HG02759 (cell line): ENCODE measurements around the gene CNOT9.

ENCODE experiments used
- ATAC-seq: cut with Tn5 transposase; IDR thresholded peaks from one replicate; pipeline ENCODE4 v1.9.1; 2021; ENCODE audit warnings: mild to moderate bottlenecking, moderate library complexity; ENCODE audit not compliant: unreplicated experiment

The CNOT9 gene

DNA sequence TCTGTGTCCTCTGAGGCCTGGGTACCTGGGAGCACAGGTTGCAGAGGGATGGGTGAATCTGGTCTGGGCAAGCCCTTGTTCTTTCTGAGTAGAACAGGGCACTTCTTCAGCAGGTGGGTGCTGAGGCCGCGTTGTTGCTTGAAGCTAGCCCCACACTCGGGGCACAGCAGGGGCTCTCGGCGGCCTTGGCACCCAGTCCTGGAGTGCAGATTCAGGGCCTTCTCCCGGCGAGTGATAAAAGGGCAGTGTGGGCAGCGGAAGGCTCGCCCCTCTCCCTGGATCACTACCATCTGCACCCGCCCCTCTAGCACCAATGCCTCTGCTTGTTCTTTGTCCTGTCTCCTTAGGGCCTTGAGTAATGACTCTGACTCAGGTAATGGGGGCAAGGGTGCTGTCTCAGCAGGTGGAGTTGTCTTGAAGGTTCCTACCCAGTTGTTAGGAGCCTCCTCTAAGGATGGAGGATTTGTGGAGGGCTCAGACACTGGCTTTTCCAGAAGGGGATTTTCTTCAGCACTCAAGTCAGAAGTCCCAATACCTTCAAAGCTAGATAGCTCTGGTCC lies 75.2 kb downstream of the CNOT9 start:
- no peak for ATAC-seq

DNA sequence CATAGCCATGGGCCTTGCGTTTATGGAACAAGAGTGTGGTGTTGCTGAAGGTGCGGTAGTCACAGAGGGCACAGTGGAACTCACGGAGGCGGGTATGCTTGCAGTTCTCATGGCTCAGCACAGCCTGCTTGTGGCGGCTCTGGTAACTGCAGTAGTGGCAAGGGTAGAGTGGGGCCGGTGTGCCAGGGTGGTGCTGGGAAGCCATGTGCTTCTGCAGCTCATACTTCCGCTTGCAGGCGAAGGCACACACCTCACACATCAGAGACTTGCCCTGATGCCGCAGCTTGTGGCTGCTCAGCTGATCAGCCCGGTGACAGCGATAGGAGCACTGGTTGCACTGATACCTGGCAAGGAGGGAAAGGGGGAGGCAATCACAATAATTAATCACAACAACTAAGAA lies 76.1 kb downstream of the CNOT9 start:
- ATAC-seq, result no peak

DNA sequence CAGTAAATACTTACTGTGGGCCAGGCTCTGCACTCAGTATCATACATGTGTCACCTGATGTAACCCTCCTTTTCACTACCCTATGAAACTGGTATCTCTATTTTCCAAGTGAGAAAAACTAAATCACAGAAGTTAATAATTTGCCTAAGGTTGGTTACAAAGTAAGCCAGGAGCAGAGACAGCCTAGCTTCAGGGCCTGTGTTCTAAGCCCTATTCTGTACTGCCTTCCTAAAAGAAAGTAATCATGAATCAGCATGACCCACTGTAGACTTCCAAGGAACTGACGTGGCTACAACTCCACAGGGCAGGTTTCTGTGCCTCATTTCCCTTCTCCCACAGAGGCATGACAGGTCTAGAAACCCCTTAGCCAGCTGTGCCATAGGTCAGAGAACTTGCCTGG lies 76.5 kb downstream of the CNOT9 start:
- no peak for ATAC-seq
